Measurements from ENCODE around the gene GSTP1.

DNA sequence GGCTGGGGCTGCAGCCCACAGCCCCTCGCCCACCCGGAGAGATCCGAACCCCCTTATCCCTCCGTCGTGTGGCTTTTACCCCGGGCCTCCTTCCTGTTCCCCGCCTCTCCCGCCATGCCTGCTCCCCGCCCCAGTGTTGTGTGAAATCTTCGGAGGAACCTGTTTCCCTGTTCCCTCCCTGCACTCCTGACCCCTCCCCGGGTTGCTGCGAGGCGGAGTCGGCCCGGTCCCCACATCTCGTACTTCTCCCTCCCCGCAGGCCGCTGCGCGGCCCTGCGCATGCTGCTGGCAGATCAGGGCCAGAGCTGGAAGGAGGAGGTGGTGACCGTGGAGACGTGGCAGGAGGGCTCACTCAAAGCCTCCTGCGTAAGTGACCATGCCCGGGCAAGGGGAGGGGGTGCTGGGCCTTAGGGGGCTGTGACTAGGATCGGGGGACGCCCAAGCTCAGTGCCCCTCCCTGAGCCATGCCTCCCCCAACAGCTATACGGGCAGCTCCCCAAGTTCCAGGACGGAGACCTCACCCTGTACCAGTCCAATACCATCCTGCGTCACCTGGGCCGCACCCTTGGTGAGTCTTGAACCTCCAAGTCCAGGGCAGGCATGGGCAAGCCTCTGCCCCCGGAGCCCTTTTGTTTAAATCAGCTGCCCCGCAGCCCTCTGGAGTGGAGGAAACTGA is 731 bp downstream of the GSTP1 start:
- TF ChIP-seq, protein P1, sequence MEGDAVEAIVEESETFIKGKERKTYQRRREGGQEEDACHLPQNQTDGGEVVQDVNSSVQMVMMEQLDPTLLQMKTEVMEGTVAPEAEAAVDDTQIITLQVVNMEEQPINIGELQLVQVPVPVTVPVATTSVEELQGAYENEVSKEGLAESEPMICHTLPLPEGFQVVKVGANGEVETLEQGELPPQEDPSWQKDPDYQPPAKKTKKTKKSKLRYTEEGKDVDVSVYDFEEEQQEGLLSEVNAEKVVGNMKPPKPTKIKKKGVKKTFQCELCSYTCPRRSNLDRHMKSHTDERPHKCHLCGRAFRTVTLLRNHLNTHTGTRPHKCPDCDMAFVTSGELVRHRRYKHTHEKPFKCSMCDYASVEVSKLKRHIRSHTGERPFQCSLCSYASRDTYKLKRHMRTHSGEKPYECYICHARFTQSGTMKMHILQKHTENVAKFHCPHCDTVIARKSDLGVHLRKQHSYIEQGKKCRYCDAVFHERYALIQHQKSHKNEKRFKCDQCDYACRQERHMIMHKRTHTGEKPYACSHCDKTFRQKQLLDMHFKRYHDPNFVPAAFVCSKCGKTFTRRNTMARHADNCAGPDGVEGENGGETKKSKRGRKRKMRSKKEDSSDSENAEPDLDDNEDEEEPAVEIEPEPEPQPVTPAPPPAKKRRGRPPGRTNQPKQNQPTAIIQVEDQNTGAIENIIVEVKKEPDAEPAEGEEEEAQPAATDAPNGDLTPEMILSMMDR (IDR thresholded peaks at IDR 0.05) = no peak
- no peak for TF ChIP-seq POLR2A (IDR thresholded peaks at IDR 0.05)

All from uterus (tissue), 2 donors.